K562 (cell line): ENCODE results near the gene EBF4. TPM values are rescaled to one million over a fixed set of nuclear protein-coding genes. Genes with fewer than 3 reads are reported as not detected.

Experiments used
- CCNT2 ChIP-seq: IDR thresholded peaks from 2 replicates; pipeline ENCODE4 v1.6.1; 2011; ENCODE audit warnings: borderline replicate concordance, low read depth, mild to moderate bottlenecking, moderate library complexity, mixed read lengths, low read length; ENCODE audit not compliant: insufficient read length; ENCODE audit errors: extremely low read depth
- NFE2 ChIP-seq: IDR thresholded peaks from 2 replicates; pipeline ENCODE4 v1.6.1; 2014; ENCODE audit warnings: antibody characterized with exemption, low read depth
- NKRF ChIP-seq: fragments of 450-650 bp; IDR thresholded peaks from 2 replicates; pipeline ENCODE4 v1.6.1; 2016; ENCODE audit warnings: borderline replicate concordance
- NONO ChIP-seq, 2 experiments: fragments of 200-400 bp in 1 of 2; fragments of 450-650 bp in 1 of 2; formaldehyde crosslinking in 1 of 2; IDR thresholded peaks; 2 replicates each; pipeline ENCODE4 v1.6.1; 2017; ENCODE audit warnings: low read depth in 2 of 2, mild to moderate bottlenecking in 2 of 2, moderate library complexity in 2 of 2, low read length in 1 of 2
- NR3C1 ChIP-seq: sonication (generic); formaldehyde crosslinking; IDR thresholded peaks from 2 replicates; pipeline ENCODE4 v1.8.1; 2022; ENCODE audit warnings: missing genetic modification reagents
- SIX5 ChIP-seq, 2 experiments: IDR thresholded peaks; 2 replicates each; pipeline ENCODE4 v1.6.1; 2011; ENCODE audit warnings: low read length in 2 of 2, borderline replicate concordance in 1 of 2, low read depth in 1 of 2, mild to moderate bottlenecking in 1 of 2, moderate library complexity in 1 of 2; ENCODE audit not compliant: insufficient read depth in 1 of 2
- YY1 ChIP-seq, 3 experiments: IDR thresholded peaks; 2 replicates each; pipeline ENCODE4 v1.6.1; 2011; ENCODE audit warnings: low read length in 2 of 3, mild to moderate bottlenecking in 2 of 3, moderate library complexity in 2 of 3, borderline replicate concordance in 1 of 3, control low read depth in 1 of 3, low read depth in 1 of 3; ENCODE audit not compliant: insufficient read depth in 3 of 3, insufficient replicate concordance in 2 of 3, control insufficient read depth in 1 of 3, insufficient read length in 1 of 3; ENCODE audit errors: extremely low read depth in 1 of 3
- polyA plus RNA-seq, 8 experiments: library from polyadenylated mRNA; depleted of rRNA in 4 of 8; stranded (reverse) in 5 of 8; unstranded in 3 of 8; fragments of >200 nt; fragmentation: Nextera tagmentation in 2 of 8; fragmentation: Illumina TruSeq in 1 of 8; extraction: Ambion mirVana in 2 of 8; extraction: Trizol in 1 of 8; gene quantifications; 2 replicates each; pipeline versions ENCODE4 v1.2.1 to v1.2.3, GENCODE V29; 2011 to 2014; ENCODE audit warnings: inconsistent platforms in 1 of 8, missing spikeins in 1 of 8
- total RNA-seq, 7 experiments: library from RNA; depleted of rRNA in 6 of 7; stranded (reverse); fragments of >200 nt in 6 of 7; fragmentation: Illumina TruSeq in 2 of 7; extraction: Trizol in 2 of 7; gene quantifications; 2 replicates each; pipeline versions ENCODE4 v1.2.1 to v1.2.3, GENCODE V29; 2011 to 2021; ENCODE audit warnings: low replicate concordance in 1 of 7
- TF ChIP-seq, protein P1 (sequence below): fragments of 450-650 bp; IDR thresholded peaks from 2 replicates; pipeline ENCODE4 v1.6.1; 2014; ENCODE audit warnings: low read depth, mild to moderate bottlenecking, moderate library complexity, borderline replicate concordance
- TF ChIP-seq, protein P2 (sequence below): fragments of 250-450 bp; sonication (Bioruptor Pico); IDR thresholded peaks from 2 replicates; pipeline ENCODE4 v1.6.1; 2021; ENCODE audit warnings: mild to moderate bottlenecking

The EBF4 gene
- total and polyA plus RNA-seq, 9 of the 15 experiments (the other 6 are each of a cell fraction or from before 2014, with no cell fraction given) = 0.09 TPM; not detected in 8

- TF ChIP-seq NKRF = no peak
- TF ChIP-seq, protein P1, sequence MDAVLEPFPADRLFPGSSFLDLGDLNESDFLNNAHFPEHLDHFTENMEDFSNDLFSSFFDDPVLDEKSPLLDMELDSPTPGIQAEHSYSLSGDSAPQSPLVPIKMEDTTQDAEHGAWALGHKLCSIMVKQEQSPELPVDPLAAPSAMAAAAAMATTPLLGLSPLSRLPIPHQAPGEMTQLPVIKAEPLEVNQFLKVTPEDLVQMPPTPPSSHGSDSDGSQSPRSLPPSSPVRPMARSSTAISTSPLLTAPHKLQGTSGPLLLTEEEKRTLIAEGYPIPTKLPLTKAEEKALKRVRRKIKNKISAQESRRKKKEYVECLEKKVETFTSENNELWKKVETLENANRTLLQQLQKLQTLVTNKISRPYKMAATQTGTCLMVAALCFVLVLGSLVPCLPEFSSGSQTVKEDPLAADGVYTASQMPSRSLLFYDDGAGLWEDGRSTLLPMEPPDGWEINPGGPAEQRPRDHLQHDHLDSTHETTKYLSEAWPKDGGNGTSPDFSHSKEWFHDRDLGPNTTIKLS = no peak
- 0 out of 4 replicates have a peak, but pooled peaks of 1 of the 2 experiments have one; percentile 31 for TF ChIP-seq NONO (IDR thresholded peaks at IDR 0.05; ENCODE audit: low read depth in 2 of 2, low read length in 1 of 2)
- TF ChIP-seq YY1 (IDR thresholded peaks at IDR 0.05; ENCODE audit: borderline replicate concordance in 1 of 3, control insufficient read depth in 1 of 3, extremely low read depth in 1 of 3, insufficient read depth in 3 of 3, insufficient read length in 1 of 3, insufficient replicate concordance in 2 of 3, low read depth in 1 of 3, low read length in 2 of 3) = peak in 1 of 3 experiments; percentile 23
- TF ChIP-seq CCNT2 = peak; percentile 34
- TF ChIP-seq, protein P2, sequence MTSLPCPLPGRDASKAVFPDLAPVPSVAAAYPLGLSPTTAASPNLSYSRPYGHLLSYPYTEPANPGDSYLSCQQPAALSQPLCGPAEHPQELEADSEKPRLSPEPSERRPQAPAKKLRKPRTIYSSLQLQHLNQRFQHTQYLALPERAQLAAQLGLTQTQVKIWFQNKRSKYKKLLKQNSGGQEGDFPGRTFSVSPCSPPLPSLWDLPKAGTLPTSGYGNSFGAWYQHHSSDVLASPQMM = no peak
- no peak for TF ChIP-seq SIX5 (IDR thresholded peaks at IDR 0.05; ENCODE audit: borderline replicate concordance in 1 of 2, insufficient read depth in 1 of 2, low read depth in 1 of 2, low read length in 2 of 2)
- no peak for TF ChIP-seq NFE2
- TF ChIP-seq NR3C1 (CRISPR knock-in tag) = 0 out of 2 replicates have a peak, but pooled peaks have one; percentile 38
Measured at GRCh38 chr20:2751878-2752566, 59.4 kb downstream of the EBF4 start (continued).
